GM19035 (cell line): ENCODE measurements around the gene MED13.
"Not testable (repeated sequence)": the region's sequence is repeated elsewhere in the genome, so short reads cannot be mapped to it uniquely, and the experiment has no call there.

Experiments
- ATAC-seq: cut with Tn5 transposase; IDR thresholded peaks from one replicate; pipeline ENCODE4 v1.9.1; 2021; ENCODE audit not compliant: unreplicated experiment

Gene MED13

GRCh38 chr17:61997664-61998063, 67.4 kb downstream of the MED13 start:
- ATAC-seq = no peak

GRCh38 chr17:61996916-61997605, 68.0 kb downstream of the MED13 start:
- no peak for ATAC-seq

DNA sequence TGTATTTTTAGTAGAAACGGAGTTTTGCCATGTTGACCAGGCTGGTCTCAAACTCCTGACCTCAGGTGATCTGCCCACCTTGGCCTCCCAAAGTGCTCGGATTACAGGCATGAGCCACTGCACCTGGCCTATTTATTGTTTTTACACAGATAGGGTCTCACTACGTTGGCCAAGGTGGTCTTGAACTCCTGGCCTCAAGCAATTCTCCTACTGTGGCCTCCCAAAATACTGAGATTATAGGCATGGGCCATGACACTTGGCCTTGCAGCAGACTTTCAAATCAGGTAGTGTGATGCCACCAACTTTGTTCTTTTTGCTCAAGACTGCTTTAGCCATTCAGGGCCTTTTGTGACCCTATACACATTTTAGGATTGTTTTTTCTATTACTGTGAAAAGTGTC, 75.6 kb downstream of the MED13 start:
- no peak for ATAC-seq

GRCh38 chr17:61986898-61987297, 78.2 kb downstream of the MED13 start:
- ATAC-seq = no peak

- no peak for ATAC-seq
Measured at GRCh38 chr17:61984821-61985220, 80.3 kb downstream of the MED13 start.

GRCh38 chr17:61981323-61981722, 83.8 kb downstream of the MED13 start:
- ATAC-seq = no peak

DNA sequence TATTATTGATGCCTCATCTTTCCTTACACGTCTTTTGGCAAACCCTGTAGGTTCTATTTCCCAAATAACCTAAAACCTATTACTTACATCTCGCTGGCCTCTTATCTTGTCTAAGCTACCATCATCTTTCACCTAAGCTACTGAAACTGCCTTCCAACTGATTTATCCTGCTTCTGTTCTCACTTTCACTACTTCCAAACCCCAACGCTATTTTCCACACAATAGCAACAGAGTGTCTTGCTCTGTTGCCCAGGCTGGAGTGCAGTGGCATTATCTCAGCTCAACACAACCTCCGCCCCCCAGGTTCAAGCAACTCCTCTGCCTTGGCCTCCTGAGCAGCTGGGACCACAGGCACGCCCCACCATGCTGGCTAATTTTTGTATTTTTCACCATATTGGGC, 84.5 kb downstream of the MED13 start:
- no peak for ATAC-seq

- ATAC-seq = no peak
Measured at GRCh38 chr17:61974115-61974514, 91.0 kb downstream of the MED13 start.

DNA sequence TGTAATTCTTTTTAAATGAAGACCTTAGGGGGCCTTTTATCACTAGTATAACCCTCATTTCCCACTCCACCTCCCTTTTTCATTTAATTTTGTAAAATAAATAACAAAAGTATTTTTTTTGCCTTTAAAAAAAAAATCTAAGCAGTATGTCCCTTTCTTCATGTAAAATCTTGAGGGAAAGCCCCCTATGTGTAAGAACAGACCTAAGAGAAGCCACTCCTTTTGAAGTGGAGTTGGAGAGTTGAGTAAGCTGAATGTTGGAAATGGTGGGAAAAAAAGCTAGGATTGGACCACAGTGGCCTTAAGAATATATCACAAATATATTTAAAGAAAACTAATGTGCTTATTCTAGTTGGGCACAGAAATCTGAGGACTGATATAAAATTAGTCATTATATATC, 92.8 kb downstream of the MED13 start:
- ATAC-seq = no peak

DNA sequence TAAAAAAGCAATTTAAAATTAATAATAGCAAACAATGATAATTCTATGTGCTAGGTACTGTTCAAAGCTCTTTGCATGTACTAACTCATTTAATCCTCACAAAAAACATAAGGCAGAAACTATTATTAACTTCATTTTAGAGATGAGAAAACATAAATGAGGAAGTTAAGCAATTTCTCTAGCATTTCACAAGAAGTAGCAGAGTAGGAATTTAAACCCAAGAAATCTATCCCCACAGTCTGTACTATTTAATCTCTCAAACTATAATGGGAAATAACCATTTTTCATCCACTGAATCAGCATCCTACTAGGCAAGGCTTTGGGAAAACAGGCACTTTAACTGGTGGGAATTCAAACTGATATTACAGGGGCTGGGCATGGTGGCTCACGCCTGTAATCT, 95.0 kb downstream of the MED13 start:
- ATAC-seq = no peak

GRCh38 chr17:61968757-61969156, 96.3 kb downstream of the MED13 start:
- ATAC-seq = no peak

- ATAC-seq = no peak
Measured at GRCh38 chr17:61967729-61968128, 97.3 kb downstream of the MED13 start.

- no peak for ATAC-seq
Measured at GRCh38 chr17:61966191-61966590, 98.9 kb downstream of the MED13 start.

GRCh38 chr17:61955619-61956018, 109.5 kb downstream of the MED13 start:
- ATAC-seq = no peak

DNA sequence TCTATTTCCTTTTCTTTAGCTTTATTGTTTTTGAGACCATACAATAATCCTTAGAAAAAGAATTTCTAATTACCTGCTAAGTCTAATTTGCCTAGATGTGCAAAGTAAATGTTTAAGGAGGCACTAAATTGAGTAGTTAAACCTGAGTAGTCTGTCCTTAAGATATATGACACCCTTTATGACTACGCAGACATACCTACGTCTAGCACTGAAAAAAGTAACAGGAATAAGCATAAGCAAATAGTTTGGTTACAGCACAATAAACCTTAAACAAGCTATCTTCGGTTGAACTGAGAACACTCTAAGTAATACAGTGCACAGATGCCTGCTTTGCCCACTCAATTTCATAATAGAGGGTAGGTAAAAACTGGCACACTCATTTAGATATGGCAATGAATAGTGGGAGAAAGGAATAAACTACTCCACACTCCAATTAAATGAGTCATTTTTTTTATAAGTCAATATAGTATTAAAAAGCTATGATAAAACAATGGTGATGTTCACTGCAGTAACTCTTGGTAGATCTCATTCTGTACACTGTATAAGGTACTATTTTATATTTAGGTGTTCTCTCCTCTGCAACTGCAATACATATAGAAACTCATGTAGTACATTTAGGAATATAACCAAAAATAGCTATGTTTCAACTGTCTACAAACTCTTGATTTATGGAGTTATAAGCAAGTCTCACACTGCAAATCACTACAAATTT, 117.6 kb downstream of the MED13 start:
- no peak for ATAC-seq

- ATAC-seq = no peak
Measured at GRCh38 chr17:61946359-61946758, 118.7 kb downstream of the MED13 start.

DNA sequence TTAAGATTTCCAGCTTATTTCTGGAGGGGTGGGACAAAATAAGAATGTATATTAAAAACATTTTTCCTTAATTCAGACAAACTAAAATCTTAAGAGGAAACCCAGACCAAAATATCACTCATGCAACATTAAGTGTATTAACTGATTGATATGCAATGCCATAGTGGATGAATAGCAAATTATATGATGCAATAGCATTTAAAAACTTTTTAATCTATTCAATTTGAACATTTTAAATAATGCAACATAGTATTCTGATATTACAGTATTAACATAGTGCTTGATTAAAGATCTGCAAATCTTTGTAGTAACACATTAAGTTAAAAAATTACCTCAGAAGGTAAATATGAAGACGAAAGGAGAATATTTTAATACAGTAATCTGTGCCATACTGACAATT, 122.0 kb downstream of the MED13 start:
- no peak for ATAC-seq

GRCh38 chr17:61942085-61942484, 123.0 kb downstream of the MED13 start:
- ATAC-seq = no peak

DNA sequence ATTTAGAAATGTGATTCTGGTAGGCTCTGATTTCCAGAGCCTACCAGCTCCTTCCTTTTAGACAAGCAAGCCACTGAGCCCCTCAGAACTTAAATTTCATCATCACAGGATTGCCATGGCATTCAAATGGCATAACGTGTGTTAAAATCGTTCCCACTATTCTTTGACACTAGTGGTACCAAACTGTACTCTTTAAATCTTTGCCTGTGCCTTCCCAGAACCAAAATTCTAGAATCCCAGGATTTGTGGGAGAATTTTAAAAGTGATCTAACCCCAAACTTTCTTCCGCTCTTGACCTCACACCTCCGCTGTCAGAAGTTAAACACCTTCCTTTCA, 137.0 kb downstream of the MED13 start:
- no peak for ATAC-seq

DNA sequence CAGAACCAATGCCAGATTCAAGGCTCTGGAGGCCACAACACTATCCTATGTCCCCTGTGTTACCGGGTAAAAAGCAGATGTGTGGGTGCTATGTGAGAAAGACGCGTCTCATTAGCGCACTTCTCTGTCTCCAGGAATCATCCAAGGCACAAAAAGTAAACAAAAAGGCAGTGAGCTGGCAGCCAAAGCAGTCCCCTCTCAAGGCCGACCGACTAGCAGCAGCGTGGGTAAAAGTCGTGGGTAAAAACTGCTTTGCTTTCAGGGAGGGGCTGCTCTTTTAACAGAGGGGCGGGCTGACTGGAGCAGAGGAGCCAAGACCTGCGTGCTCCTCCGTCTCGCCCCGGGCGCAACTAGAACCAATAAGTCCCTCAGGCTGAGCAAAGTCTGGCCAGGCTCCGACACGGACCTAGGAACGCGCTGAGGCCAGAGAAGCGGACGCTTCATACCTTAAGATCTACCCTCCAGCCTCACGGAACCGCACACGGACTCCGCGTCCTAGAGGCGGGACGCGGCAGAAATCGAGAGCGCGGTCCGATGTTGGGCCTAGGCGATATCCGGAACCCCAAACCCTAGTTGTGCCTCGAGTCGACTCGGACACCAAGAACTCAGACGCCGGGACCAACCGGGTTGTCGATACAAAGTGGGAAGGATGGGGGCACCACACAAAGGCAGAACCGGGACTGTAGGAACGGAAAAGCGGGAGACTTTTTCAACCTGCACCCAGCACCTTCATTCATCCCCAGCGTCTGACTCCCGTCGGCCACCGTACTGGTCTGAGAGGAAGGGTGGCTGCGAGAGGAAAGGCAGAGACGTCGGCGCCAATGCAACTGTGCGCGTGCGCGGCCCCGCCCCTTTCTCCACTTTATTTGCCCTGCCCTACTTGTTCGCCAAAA, 137.6 kb downstream of the MED13 start, which contains the start of gene INTS2:
TSS of gene INTS2 (minus strand) at position 775 of the 893 bp plus-strand sequence. CDS start 1,338 bp downstream, outside the sequence.
- ATAC-seq = peak; percentile 85

DNA sequence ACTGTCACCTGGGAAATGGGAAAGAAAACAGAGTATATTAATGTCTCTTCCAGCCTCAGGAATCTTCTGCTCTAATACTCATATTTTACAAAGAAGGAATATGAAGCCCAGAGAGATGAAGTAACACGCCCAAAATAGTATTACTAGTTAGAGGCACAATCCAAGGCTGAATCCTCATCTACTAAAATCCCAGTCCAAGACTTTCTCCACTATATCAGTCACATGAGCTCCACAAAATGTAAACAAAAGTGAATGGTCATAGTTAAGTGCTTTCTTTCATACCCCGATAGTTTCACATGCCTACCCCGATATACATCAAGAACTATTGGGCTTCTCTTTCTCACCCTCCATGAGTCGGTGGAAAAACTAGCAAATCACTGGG, 138.3 kb downstream of the MED13 start:
- no peak for ATAC-seq

GRCh38 chr17:61915162-61915561, 149.9 kb downstream of the MED13 start:
- ATAC-seq = not testable (repeated sequence)
